Upper lobe of left lung (tissue), 6 donors: ENCODE data around the gene ZNF565. TPM values are rescaled to one million over a fixed set of nuclear protein-coding genes. Genes with fewer than 3 reads are reported as not detected.
"Not testable (repeated sequence)": the region's sequence is repeated elsewhere in the genome, so short reads cannot be mapped to it uniquely, and the experiment has no call there.

ENCODE experiments used
- ATAC-seq, 2 donors: fragments of 200-7000 bp; cut with Tn5 transposase; one replicate each; pipeline ENCODE4 v1.9.1; 2022; ENCODE audit warnings: mild to moderate bottlenecking in 2 of 2, moderate library complexity in 2 of 2; ENCODE audit not compliant: low FRiP score in 2 of 2
- DNase-seq, 2 donors: peaks; one replicate each; pipeline ENCODE4 v3.0.0-alpha.2; 2019 to 2020
- H3K27ac ChIP-seq, 4 donors: fragments of 200-600 bp; sonication (generic); one replicate each; pipeline ENCODE4 v1.5.1; 2016 to 2019
- H3K27me3 ChIP-seq, 4 donors: fragments of 200-600 bp; sonication (generic); one replicate each; pipeline ENCODE4 v1.5.1; 2017 to 2019
- H3K36me3 ChIP-seq, 4 donors: fragments of 200-600 bp; sonication (generic); one replicate each; pipeline ENCODE4 v1.5.1; 2016 to 2019
- H3K4me1 ChIP-seq, 4 donors: fragments of 200-600 bp; sonication (generic); one replicate each; pipeline ENCODE4 v1.5.1; 2018 to 2019
- H3K4me3 ChIP-seq, 4 donors: fragments of 200-600 bp; sonication (generic); one replicate each; pipeline ENCODE4 v1.5.1; 2017 to 2019; ENCODE audit warnings: mild to moderate bottlenecking in 2 of 4, moderate library complexity in 1 of 4
- H3K9me3 ChIP-seq, 4 donors: fragments of 200-600 bp; sonication (generic); one replicate each; pipeline ENCODE4 v1.5.1; 2018 to 2019
- CTCF ChIP-seq, 6 experiments: fragments of 450-650 bp in 4 of 6; fragments of 200-600 bp in 2 of 6; sonication (generic) in 2 of 6; IDR thresholded peaks; one replicate each; pipeline ENCODE4 v1.5.1; 2016 to 2019; ENCODE audit warnings: antibody characterized with exemption in 6 of 6
- EP300 ChIP-seq, 4 donors: sonication (generic); formaldehyde crosslinking; IDR thresholded peaks; one replicate each; pipeline ENCODE4 v1.5.1; 2017; ENCODE audit warnings: antibody characterized with exemption in 4 of 4, control low read depth in 2 of 4
- POLR2A ChIP-seq, 4 donors: fragments of 450-650 bp; IDR thresholded peaks; one replicate each; pipeline ENCODE4 v1.5.1; 2016 to 2017; ENCODE audit warnings: antibody characterized with exemption in 4 of 4, mild to moderate bottlenecking in 2 of 4
- POLR2AphosphoS5 ChIP-seq, 2 donors: sonication (generic); formaldehyde crosslinking; IDR thresholded peaks; one replicate each; pipeline ENCODE4 v1.5.1; 2017; ENCODE audit warnings: antibody characterized with exemption in 2 of 2
- WGBS, 2 donors: methylation state at CpG; one replicate each; pipeline ENCODE4 v1.1.5; 2017 to 2018; 5-methylcytosine and 5-hydroxymethylcytosine counted together
- total RNA-seq, 6 donors: library from RNA; depleted of rRNA in 4 of 6; stranded (reverse); fragments of >200 nt in 4 of 6; gene quantifications; one replicate each; pipeline versions ENCODE4 v1.1.0 to v1.2.1, GENCODE V29; 2016 to 2021
- donor health status: DM: no; HTN: no; CAD: no; lungs with moderate emphysema.
- donor health status: DM: no; HTN: yes; CAD: no; lungs with severe emphysema.

Gene ZNF565
- total RNA-seq, 6 donors from 2014 or later, result 3.5 to 14.7 (median 5.1) TPM

- Histone ChIP-seq H3K4me3 (no peak overlapping the region), H3K36me3 (no peaks in the 10 kb centered on the region), H3K27ac (no peak overlapping the region), H3K4me1 (no peaks in the 10 kb centered on the region), H3K9me3 (no peaks in the 10 kb centered on the region), H3K27me3 (no peaks in the 10 kb centered on the region)
- 81 to 88% methylated on average over 3 of the region's 3 CpGs for WGBS, 2 donors
- ATAC-seq, result no peak
- TF ChIP-seq POLR2A (IDR thresholded peaks at IDR 0.05) (no peak), POLR2AphosphoS5 (IDR thresholded peaks at IDR 0.05) (no peak), EP300 (IDR thresholded peaks at IDR 0.05) (no peak), CTCF (IDR thresholded peaks at IDR 0.05) (no peak)
- no peak for DNase-seq
Observed at GRCh38 chr19:36207605-36208252, 6.7 kb downstream of the ZNF565 start.

GRCh38 chr19:36203293-36203692, 11.2 kb downstream of the ZNF565 start:
- Histone ChIP-seq H3K27me3 (no peaks in the 10 kb centered on the region), H3K9me3 (no peaks in the 10 kb centered on the region), H3K4me1 (no peaks in the 10 kb centered on the region), H3K36me3 (peaks cover 0 to 6% (median 0%) of the 10 kb centered on the region in 4 donors), H3K4me3 (no peak overlapping the region), H3K27ac (no peak overlapping the region)
- DNase-seq (no peak), ATAC-seq (no peak)
- TF ChIP-seq CTCF (IDR thresholded peaks at IDR 0.05) (no peak), POLR2A (IDR thresholded peaks at IDR 0.05) (no peak), POLR2AphosphoS5 (IDR thresholded peaks at IDR 0.05) (no peak), EP300 (IDR thresholded peaks at IDR 0.05) (no peak)
- 98 to 100% methylated on average over 4 of the region's 4 CpGs for WGBS, 2 donors

GRCh38 chr19:36201684-36202083, 12.8 kb downstream of the ZNF565 start:
- Histone ChIP-seq H3K9me3 (no peaks in the 10 kb centered on the region), H3K27me3 (no peaks in the 10 kb centered on the region), H3K4me1 (no peaks in the 10 kb centered on the region), H3K36me3 (peaks cover 0 to 6% (median 0%) of the 10 kb centered on the region in 4 donors), H3K4me3 (no peak overlapping the region), H3K27ac (no peak overlapping the region)
- TF ChIP-seq POLR2AphosphoS5 (IDR thresholded peaks at IDR 0.05), result no peak
- no peak for TF ChIP-seq POLR2A (IDR thresholded peaks at IDR 0.05)
- TF ChIP-seq EP300 (IDR thresholded peaks at IDR 0.05), result no peak
- TF ChIP-seq CTCF (IDR thresholded peaks at IDR 0.05), result no peak
- ATAC-seq (no peak), DNase-seq (no peak)
- 90 to 92% methylated on average over 6 of the region's 6 CpGs for WGBS, 2 donors

GRCh38 chr19:36198119-36198518, 16.3 kb downstream of the ZNF565 start:
- 62 to 71% methylated on average over 2 of the region's 2 CpGs for WGBS, 2 donors
- TF ChIP-seq EP300 (IDR thresholded peaks at IDR 0.05), result no peak
- TF ChIP-seq CTCF (IDR thresholded peaks at IDR 0.05), result no peak
- no peak for TF ChIP-seq POLR2A (IDR thresholded peaks at IDR 0.05)
- TF ChIP-seq POLR2AphosphoS5 (IDR thresholded peaks at IDR 0.05), result no peak
- H3K9me3 ChIP-seq, result no peaks in the 10 kb centered on the region
- H3K4me3 ChIP-seq, result no peak overlapping the region
- H3K27me3 ChIP-seq, result no peaks in the 10 kb centered on the region
- no peaks in the 10 kb centered on the region for H3K4me1 ChIP-seq
- peaks cover 0 to 22% (median 12%) of the 10 kb centered on the region in 4 donors for H3K36me3 ChIP-seq
- no peak for DNase-seq
- no peak overlapping the region for H3K27ac ChIP-seq
- no peak for ATAC-seq

- ATAC-seq (no peak), DNase-seq (no peak)
- Histone ChIP-seq H3K36me3 (peaks cover 0 to 25% (median 12%) of the 10 kb centered on the region in 4 donors), H3K4me1 (no peaks in the 10 kb centered on the region), H3K4me3 (no peak overlapping the region), H3K9me3 (no peaks in the 10 kb centered on the region), H3K27me3 (no peaks in the 10 kb centered on the region), H3K27ac (no peak overlapping the region)
- no peak for TF ChIP-seq CTCF (IDR thresholded peaks at IDR 0.05)
- TF ChIP-seq POLR2AphosphoS5 (IDR thresholded peaks at IDR 0.05), result no peak
- 94 to 96% methylated on average over 2 of the region's 2 CpGs for WGBS, 2 donors
Observed at GRCh38 chr19:36196249-36196648, 18.2 kb downstream of the ZNF565 start.

DNA sequence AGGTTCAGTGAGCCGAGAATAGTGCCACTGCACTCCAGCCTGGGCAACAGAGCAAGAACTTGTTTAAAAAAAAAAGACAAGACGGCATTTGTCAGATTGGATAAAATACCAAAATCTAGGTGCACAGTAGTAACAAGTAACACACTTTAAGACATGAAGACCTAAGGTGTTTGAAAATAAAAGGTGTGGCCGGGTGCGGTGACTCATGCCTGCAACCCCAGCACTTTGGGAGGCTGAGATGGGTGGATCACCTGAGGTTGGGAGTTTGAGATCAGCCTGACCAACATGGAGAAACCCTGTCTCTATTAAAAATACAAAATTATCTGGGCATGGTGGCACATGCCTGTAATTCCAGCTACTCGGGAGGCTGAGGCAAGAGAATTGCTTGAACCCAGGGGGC, 27.7 kb downstream of the ZNF565 start:
- WGBS, 2 donors, result 96% methylated on average over 5 of the region's 5 CpGs
- H3K4me3 ChIP-seq, H3K9me3 ChIP-seq, ATAC-seq, DNase-seq, H3K4me1 ChIP-seq, H3K27me3 ChIP-seq, H3K27ac ChIP-seq: not testable (repeated sequence)
- H3K36me3 ChIP-seq, result peaks cover 2 to 23% (median 13%) of the 10 kb centered on the region in 4 donors
